ENCODE data around the gene PUM2.
"Not testable (repeated sequence)": the region's sequence is repeated elsewhere in the genome, so short reads cannot be mapped to it uniquely, and the experiment has no call there.

PUM2 gene

DNA sequence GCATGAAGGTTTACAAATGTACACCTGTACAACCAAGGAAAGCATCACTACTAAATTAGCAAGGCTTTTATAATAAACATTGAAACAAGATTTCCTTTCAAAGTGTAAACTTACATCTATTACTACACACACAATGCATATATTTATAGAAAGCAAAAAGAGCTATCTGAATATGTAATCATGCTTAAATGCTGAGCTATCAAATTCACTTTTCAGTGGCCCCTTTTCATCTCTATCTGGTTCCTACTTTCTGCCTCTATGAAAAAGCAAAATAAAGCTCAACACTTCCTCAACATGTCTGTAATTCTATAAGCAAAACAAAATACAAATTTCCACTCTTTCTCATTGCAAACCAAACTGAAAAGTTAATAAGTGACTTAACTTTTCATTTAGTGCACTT is 100.2 kb downstream of the PUM2 start:
- H3K9me2 ChIP-seq (replicated peaks; ENCODE audit: insufficient read depth, low read length): no peaks in the 10 kb centered on the region
- H3K27ac ChIP-seq (ENCODE audit: low read depth, low read length): no peak overlapping the region
- H3F3A ChIP-seq (ENCODE audit: insufficient read depth): peaks cover 33% of the 10 kb centered on the region
- TF ChIP-seq, protein P1, sequence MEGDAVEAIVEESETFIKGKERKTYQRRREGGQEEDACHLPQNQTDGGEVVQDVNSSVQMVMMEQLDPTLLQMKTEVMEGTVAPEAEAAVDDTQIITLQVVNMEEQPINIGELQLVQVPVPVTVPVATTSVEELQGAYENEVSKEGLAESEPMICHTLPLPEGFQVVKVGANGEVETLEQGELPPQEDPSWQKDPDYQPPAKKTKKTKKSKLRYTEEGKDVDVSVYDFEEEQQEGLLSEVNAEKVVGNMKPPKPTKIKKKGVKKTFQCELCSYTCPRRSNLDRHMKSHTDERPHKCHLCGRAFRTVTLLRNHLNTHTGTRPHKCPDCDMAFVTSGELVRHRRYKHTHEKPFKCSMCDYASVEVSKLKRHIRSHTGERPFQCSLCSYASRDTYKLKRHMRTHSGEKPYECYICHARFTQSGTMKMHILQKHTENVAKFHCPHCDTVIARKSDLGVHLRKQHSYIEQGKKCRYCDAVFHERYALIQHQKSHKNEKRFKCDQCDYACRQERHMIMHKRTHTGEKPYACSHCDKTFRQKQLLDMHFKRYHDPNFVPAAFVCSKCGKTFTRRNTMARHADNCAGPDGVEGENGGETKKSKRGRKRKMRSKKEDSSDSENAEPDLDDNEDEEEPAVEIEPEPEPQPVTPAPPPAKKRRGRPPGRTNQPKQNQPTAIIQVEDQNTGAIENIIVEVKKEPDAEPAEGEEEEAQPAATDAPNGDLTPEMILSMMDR (IDR thresholded peaks at IDR 0.05; ENCODE audit: insufficient read depth, low read length, poor library complexity, severe bottlenecking): no peak
- no peak for TF ChIP-seq EZH2phosphoT487 (conservative IDR thresholded peaks at IDR 0.05; ENCODE audit: low read length)
- H3K9ac ChIP-seq (ENCODE audit: low read length): no peak overlapping the region
- H2AFZ ChIP-seq (ENCODE audit: low read depth, low read length, severe bottlenecking): no peak overlapping the region
- peaks cover 75% of the 10 kb centered on the region for H3K36me3 ChIP-seq (ENCODE audit: low read length)
- peaks cover 3% of the 10 kb centered on the region; the same call in 1 of the 2 replicates for H4K20me1 ChIP-seq (ENCODE audit: low read depth, low read length)
- H3K79me2 ChIP-seq (ENCODE audit: insufficient read depth, low read length): no peaks in the 10 kb centered on the region
- no peaks in the 10 kb centered on the region for H3K9me3 ChIP-seq (ENCODE audit: insufficient read depth, low read length)
- no peak overlapping the region for H3K4me3 ChIP-seq (ENCODE audit: insufficient read depth, low read length, poor library complexity, severe bottlenecking)
- H3K4me2 ChIP-seq (ENCODE audit: low read depth, low read length, poor library complexity, severe bottlenecking): no peak overlapping the region
- no peaks in the 10 kb centered on the region for H3K27me3 ChIP-seq (ENCODE audit: low read length)

DNA sequence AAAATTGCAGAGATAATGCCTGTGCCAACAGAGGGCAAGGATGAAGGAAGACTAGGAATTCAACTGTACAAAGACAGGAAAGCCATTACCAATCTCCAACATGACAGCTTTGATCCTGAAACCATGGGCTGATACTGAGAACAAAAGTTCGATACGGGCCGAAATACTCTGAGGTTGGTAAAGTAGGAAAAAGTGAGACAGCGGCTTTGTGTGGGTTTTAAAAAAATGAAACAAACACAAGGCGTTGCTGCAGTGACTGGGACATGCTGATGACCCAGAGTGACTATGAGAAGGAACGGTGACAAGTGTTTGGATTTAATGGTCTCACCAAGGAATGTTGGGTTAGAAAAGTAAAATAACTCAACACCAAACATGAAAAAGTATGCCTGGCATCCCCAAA is 101.5 kb downstream of the PUM2 start:
- Histone ChIP-seq H3K9ac (ENCODE audit: low read length) (no peak overlapping the region), H3F3A (ENCODE audit: insufficient read depth) (peaks cover 33% of the 10 kb centered on the region), H2AFZ (ENCODE audit: low read depth, low read length, severe bottlenecking) (no peak overlapping the region), H3K27ac (ENCODE audit: low read depth, low read length) (no peak overlapping the region), H3K27me3 (ENCODE audit: low read length) (no peaks in the 10 kb centered on the region), H3K79me2 (ENCODE audit: insufficient read depth, low read length) (no peaks in the 10 kb centered on the region), H4K20me1 (ENCODE audit: low read depth, low read length) (peaks cover 3% of the 10 kb centered on the region; the same call in 1 of the 2 replicates), H3K9me3 (ENCODE audit: insufficient read depth, low read length) (no peaks in the 10 kb centered on the region), H3K36me3 (ENCODE audit: low read length) (peaks cover 62% of the 10 kb centered on the region), H3K9me2 (replicated peaks; ENCODE audit: insufficient read depth, low read length) (no peaks in the 10 kb centered on the region), H3K4me2 (ENCODE audit: low read depth, low read length, poor library complexity, severe bottlenecking) (no peak overlapping the region), H3K4me3 (ENCODE audit: insufficient read depth, low read length, poor library complexity, severe bottlenecking) (no peak overlapping the region)
- TF ChIP-seq, protein P1 (IDR thresholded peaks at IDR 0.05; ENCODE audit: insufficient read depth, low read length, poor library complexity, severe bottlenecking): no peak
- no peak for TF ChIP-seq EZH2phosphoT487 (conservative IDR thresholded peaks at IDR 0.05; ENCODE audit: low read length)

DNA sequence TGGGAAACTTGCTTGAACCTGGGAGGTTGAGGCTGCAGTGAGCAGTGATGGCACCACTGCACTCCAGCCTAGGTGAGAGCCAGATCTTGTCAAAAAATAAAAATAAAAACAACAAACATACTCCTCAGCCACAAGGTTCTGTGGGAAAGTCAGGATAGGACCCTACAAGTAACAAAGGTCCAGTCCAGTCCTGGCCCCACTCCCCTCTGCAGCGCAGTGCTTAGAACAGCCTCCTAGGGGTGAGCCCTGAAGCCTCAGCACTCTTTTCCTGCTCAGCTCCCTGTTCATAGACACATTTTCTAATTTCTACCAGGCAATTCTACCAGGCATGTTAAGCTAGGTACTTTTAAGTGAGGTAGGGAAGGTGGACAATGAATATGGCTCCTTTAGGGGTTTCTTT is 103.6 kb downstream of the PUM2 start:
- no peaks in the 10 kb centered on the region for H3K27me3 ChIP-seq (ENCODE audit: low read length)
- H3K36me3 ChIP-seq (ENCODE audit: low read length): peaks cover 42% of the 10 kb centered on the region
- no peak overlapping the region for H3K4me2 ChIP-seq (ENCODE audit: low read depth, low read length, poor library complexity, severe bottlenecking)

DNA sequence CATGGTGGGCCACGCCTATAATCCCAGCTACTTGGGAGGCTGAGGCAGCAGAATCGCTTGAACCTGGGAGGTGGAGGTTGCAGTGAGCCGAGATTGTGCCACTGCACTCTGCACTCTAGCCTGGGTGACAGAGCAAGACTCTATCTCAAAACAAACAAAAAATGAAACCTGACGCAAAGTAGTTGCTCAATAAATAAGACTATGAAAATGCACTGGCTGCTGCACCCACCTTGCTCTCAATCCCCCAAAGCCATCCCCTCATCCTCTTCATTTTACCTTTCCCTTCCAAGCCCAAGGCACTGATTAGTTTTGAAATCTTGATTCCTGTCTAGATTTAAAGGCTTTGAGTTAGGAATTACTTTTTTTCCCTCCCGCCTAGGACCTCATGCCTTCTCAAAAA is 107.0 kb downstream of the PUM2 start:
- H3K79me2 ChIP-seq (ENCODE audit: insufficient read depth, low read length); H3K4me3 ChIP-seq (ENCODE audit: insufficient read depth, low read length, poor library complexity, severe bottlenecking); H3K4me2 ChIP-seq (ENCODE audit: low read depth, low read length, poor library complexity, severe bottlenecking); H3K9me2 ChIP-seq (replicated peaks; ENCODE audit: insufficient read depth, low read length); H3K9ac ChIP-seq (ENCODE audit: low read length); H4K20me1 ChIP-seq (ENCODE audit: low read depth, low read length); H2AFZ ChIP-seq (ENCODE audit: low read depth, low read length, severe bottlenecking); H3K27ac ChIP-seq (ENCODE audit: low read depth, low read length); H3K27me3 ChIP-seq (ENCODE audit: low read length); H3K9me3 ChIP-seq (ENCODE audit: insufficient read depth, low read length): not testable (repeated sequence)
- H3F3A ChIP-seq (ENCODE audit: insufficient read depth): peaks cover 18% of the 10 kb centered on the region; the same call in 1 of the 2 replicates
- H3K36me3 ChIP-seq (ENCODE audit: low read length): peaks cover 10% of the 10 kb centered on the region; the same call in 1 of the 2 replicates

More for the DNA sequence above, 103.6 kb downstream of the PUM2 start:
- Histone ChIP-seq H4K20me1 (ENCODE audit: low read depth, low read length) (peaks cover 3% of the 10 kb centered on the region; the same call in 1 of the 2 replicates), H2AFZ (ENCODE audit: low read depth, low read length, severe bottlenecking) (no peak overlapping the region), H3K9me3 (ENCODE audit: insufficient read depth, low read length) (no peaks in the 10 kb centered on the region), H3K9me2 (replicated peaks; ENCODE audit: insufficient read depth, low read length) (no peaks in the 10 kb centered on the region), H3K27ac (ENCODE audit: low read depth, low read length) (no peak overlapping the region), H3F3A (ENCODE audit: insufficient read depth) (peaks cover 35% of the 10 kb centered on the region), H3K4me3 (ENCODE audit: insufficient read depth, low read length, poor library complexity, severe bottlenecking) (no peak overlapping the region), H3K79me2 (ENCODE audit: insufficient read depth, low read length) (no peaks in the 10 kb centered on the region), H3K9ac (ENCODE audit: low read length) (no peak overlapping the region)
- TF ChIP-seq, protein P1 (IDR thresholded peaks at IDR 0.05; ENCODE audit: insufficient read depth, low read length, poor library complexity, severe bottlenecking): no peak
- no peak for TF ChIP-seq EZH2phosphoT487 (conservative IDR thresholded peaks at IDR 0.05; ENCODE audit: low read length)
